ENCODE results near the gene RAPGEF6.

- TF ChIP-seq CTCF (IDR thresholded peaks at IDR 0.05; ENCODE audit: low read depth, low read length), result no peak
- TF ChIP-seq EZH2phosphoT487 (IDR thresholded peaks at IDR 0.05; ENCODE audit: low read depth), result no peak
Measured at GRCh38 chr5:131634238-131634637, 791 bp downstream of the RAPGEF6 start.
